H1 (cell line): ENCODE results near the gene SCRN1. TPM values are rescaled to one million over a fixed set of nuclear protein-coding genes. Genes with fewer than 3 reads are reported as not detected.

Source experiments
- FOSL1 ChIP-seq: IDR thresholded peaks from 2 replicates; pipeline ENCODE4 v1.6.1; 2011; ENCODE audit warnings: mild to moderate bottlenecking, low read depth, low read length, moderate library complexity; ENCODE audit not compliant: insufficient read depth
- GTF2F1 ChIP-seq: IDR thresholded peaks from 2 replicates; pipeline ENCODE4 v1.6.1; 2012; ENCODE audit warnings: low read depth, low read length, improper control_type of control experiment, borderline replicate concordance
- HDAC2 ChIP-seq, 2 experiments: fragments of 300-600 bp in 1 of 2; sonication (generic) in 1 of 2; IDR thresholded peaks; 2 replicates each; pipeline ENCODE4 v1.6.1; 2011 to 2012; ENCODE audit warnings: low read depth in 2 of 2, low read length in 2 of 2, mild to moderate bottlenecking in 2 of 2, moderate library complexity in 2 of 2, borderline replicate concordance in 1 of 2, inconsistent platforms in 1 of 2
- polyA plus RNA-seq, 7 experiments: library from polyadenylated mRNA; depleted of rRNA in 3 of 7; stranded (reverse) in 5 of 7; unstranded in 2 of 7; fragments of >200 nt in 5 of 7; fragments of 200-250 nt in 2 of 7; gene quantifications; 1 replicate in 5 of 7; 2 replicates in 1 of 7; 4 replicates in 1 of 7; pipeline versions ENCODE4 v1.2.1 to v1.2.3, GENCODE V29; 2011 to 2013; ENCODE audit warnings: missing spikeins in 2 of 7, mixed read lengths in 2 of 7
- total RNA-seq: library from RNA; stranded (reverse); fragmentation: NEBNext Ultra II Directional; extraction: Animal tissue kit (Norgen Biotek cat#: 25700); gene quantifications from 2 replicates; pipeline ENCODE4 v1.2.1, GENCODE V29; 2021

The SCRN1 gene
- total and polyA plus RNA-seq, 2 of the 8 experiments (the other 6 are each of a cell fraction or from before 2014, with no cell fraction given) = 36.0 to 75.8 TPM

DNA sequence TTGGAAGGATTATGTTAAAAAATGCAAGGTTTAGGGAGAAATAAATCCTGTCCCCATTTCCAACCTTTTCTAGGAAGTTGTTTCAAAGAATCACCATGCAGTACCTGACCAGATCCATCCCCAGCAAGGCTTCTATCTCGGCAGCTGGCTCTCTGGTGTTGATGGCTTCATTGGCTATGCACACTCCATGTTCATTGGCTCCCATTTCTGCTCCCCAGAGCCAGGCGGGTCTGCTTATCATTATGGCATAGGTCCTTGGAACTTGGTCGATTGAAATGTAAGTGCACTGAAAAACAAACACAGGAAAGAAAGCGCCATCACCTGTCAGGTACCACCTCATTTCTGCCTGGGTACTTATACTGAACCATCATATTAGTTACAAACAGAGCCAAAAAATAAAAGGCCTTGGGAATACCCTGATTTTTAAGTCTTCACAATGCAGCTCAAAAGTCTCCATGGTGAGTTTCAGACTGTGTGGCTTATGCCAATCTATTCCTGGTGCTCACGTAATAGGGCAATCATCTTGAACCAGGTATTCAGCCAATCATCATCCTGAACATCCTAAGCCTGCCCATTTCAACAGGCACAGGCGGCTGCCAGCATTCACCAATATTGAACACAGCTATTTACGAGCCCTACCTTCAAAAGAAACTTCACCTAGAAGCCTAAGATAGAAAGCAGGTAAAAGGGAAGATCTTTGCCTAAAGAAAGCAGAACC is 34.4 kb downstream of the SCRN1 start (continued):
- TF ChIP-seq GTF2F1 = no peak
- no peak for TF ChIP-seq HDAC2 (IDR thresholded peaks at IDR 0.05; ENCODE audit: borderline replicate concordance in 1 of 2, low read depth in 2 of 2, low read length in 2 of 2)
- no peak for TF ChIP-seq FOSL1
